ENCODE measurements around the gene TACR1.

DNA sequence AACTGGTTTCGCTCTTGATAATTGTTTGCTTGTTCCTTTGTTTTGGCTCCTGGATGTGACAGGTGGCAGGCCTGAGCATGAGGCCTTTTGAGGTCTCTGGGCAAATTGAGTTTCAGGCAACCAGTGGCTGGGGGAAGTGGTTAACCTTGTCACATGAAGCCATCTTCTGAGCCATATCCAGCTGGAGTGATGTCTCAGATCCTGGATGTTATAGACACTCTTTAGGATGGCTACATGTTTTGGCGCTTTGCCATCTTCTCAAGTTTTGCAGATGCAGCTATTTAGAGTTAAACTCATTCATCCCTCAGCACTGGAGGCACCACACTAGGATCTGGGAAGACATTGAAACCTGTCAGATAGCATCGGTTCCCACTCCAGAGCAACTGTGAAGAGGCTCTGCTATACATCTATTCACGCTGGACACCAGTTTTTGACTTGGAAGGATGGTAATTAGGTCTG lies 25.3 kb upstream of the TACR1 start:
- TF ChIP-seq, protein P1, sequence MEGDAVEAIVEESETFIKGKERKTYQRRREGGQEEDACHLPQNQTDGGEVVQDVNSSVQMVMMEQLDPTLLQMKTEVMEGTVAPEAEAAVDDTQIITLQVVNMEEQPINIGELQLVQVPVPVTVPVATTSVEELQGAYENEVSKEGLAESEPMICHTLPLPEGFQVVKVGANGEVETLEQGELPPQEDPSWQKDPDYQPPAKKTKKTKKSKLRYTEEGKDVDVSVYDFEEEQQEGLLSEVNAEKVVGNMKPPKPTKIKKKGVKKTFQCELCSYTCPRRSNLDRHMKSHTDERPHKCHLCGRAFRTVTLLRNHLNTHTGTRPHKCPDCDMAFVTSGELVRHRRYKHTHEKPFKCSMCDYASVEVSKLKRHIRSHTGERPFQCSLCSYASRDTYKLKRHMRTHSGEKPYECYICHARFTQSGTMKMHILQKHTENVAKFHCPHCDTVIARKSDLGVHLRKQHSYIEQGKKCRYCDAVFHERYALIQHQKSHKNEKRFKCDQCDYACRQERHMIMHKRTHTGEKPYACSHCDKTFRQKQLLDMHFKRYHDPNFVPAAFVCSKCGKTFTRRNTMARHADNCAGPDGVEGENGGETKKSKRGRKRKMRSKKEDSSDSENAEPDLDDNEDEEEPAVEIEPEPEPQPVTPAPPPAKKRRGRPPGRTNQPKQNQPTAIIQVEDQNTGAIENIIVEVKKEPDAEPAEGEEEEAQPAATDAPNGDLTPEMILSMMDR (IDR thresholded peaks at IDR 0.05): no peak
- TF ChIP-seq POLR2A (IDR thresholded peaks at IDR 0.05): no peak

Data from Peyer's patch (tissue), 4 donors.